Esophagus squamous epithelium (tissue), 4 donors: ENCODE data around the gene SDK2.

Source experiments
- CTCF ChIP-seq, 6 experiments: fragments of 450-650 bp in 4 of 6; fragments of 200-600 bp in 2 of 6; sonication (generic) in 2 of 6; IDR thresholded peaks; one replicate each; pipeline ENCODE4 v1.5.1; 2016 to 2019; ENCODE audit warnings: antibody characterized with exemption in 6 of 6, mild to moderate bottlenecking in 4 of 6, moderate library complexity in 4 of 6
- POLR2A ChIP-seq, 4 donors: fragments of 450-650 bp; IDR thresholded peaks; one replicate each; pipeline ENCODE4 v1.6.1; 2017; ENCODE audit warnings: antibody characterized with exemption in 4 of 4, mild to moderate bottlenecking in 4 of 4, moderate library complexity in 3 of 4

- no peak for TF ChIP-seq CTCF (IDR thresholded peaks at IDR 0.05)
- TF ChIP-seq POLR2A (IDR thresholded peaks at IDR 0.05), result no peak
These were observed 62.9 kb downstream of the SDK2 start for GRCh38 chr17:73581379-73581778.
